Measurements from ENCODE around the gene FNTB. TPM values are rescaled to one million over a fixed set of nuclear protein-coding genes. Genes with fewer than 3 reads are reported as not detected.

FNTB gene
- total and polyA plus RNA-seq, 2 of the 8 experiments (the other 6 are each of a cell fraction or from before 2014, with no cell fraction given) = 16.0 to 20.7 TPM

DNA sequence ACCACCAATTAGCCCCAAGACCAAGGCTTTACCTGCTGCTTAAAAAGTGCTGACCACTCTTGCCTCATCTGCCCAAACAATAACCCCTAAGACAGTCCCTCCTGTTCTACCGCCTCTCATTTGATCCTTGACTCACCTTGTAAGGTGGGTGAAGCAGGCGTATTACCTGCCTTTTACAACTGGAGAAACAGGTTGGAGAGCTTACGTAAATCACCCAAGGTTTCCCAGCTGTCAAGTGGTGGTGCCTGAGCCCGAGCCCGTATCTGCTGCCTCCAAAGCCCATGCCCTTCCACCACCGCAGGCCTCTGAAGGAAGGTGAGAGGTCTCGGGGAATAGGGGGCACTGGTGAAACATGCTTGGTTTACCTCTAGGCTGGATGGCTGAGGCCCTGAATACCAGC lies 79.0 kb downstream of the FNTB start (continued):
- TF ChIP-seq POLR2AphosphoS5 (IDR thresholded peaks at IDR 0.05; ENCODE audit: low read depth, low read length) = no peak
- no peak for TF ChIP-seq HDAC2 (IDR thresholded peaks at IDR 0.05; ENCODE audit: borderline replicate concordance in 1 of 2, low read depth in 2 of 2, low read length in 2 of 2)
